IPS-NIHi11 (cell line): Measurements from ENCODE around the gene PARN.
A peak's percentile ranks its signal among the peaks of the same experiment; 100 is the strongest.
"Not testable (repeated sequence)": the region's sequence is repeated elsewhere in the genome, so short reads cannot be mapped to it uniquely, and the experiment has no call there.

ENCODE experiments used
- DNase-seq: peaks from one replicate; pipeline ENCODE4 v3.0.0; 2012; ENCODE audit warnings: mixed read lengths, low spot score

PARN gene

DNA sequence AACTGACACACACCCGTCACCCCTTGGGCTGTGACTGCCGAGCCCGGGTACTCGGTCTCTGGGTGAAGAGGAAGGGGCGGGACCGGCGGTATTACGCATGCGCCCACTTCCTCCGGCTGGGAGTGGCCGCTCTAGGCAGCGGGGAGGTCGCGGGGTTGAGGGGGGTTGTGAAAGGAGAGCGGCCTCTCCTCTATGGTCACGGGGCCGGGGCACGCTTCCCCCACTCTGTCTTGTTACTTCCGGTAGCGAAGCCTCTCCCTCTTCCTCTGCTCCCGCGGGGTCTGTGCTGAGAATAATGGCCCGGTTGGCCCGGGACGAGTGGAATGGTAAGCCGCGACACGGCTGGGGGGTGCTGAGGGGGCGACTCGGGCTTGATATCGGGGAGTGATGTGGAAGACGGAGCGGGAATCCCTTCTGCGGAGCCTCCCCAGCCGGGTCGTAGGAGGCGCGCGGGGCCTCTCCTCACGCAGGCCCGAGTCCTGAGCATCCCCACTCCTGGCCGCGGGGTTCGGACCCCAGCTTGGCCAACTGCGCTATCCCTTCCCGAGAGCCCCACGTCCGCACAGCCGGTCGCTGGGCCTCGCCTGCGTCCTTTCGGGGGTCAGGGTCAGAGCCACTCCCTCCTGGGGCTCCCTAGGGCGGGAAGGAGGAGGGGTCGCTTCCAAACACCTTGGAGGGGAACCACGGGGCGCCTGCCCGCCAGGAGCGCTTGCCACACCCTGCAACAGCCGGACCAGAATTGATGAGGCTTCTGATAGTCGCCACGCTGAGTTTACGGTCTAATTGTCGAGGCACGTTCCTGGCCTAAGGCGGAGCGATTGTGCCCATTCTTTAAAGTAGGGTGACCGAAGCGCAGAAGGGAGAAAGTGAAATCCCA is 2.9 kb upstream of the PARN start, which contains the start of gene BFAR:
BFAR (plus strand) TSS at position 259 of the 877 bp plus-strand sequence. CDS start 11,396 bp downstream, outside the sequence.
- DNase-seq, result peak; percentile 90

DNA sequence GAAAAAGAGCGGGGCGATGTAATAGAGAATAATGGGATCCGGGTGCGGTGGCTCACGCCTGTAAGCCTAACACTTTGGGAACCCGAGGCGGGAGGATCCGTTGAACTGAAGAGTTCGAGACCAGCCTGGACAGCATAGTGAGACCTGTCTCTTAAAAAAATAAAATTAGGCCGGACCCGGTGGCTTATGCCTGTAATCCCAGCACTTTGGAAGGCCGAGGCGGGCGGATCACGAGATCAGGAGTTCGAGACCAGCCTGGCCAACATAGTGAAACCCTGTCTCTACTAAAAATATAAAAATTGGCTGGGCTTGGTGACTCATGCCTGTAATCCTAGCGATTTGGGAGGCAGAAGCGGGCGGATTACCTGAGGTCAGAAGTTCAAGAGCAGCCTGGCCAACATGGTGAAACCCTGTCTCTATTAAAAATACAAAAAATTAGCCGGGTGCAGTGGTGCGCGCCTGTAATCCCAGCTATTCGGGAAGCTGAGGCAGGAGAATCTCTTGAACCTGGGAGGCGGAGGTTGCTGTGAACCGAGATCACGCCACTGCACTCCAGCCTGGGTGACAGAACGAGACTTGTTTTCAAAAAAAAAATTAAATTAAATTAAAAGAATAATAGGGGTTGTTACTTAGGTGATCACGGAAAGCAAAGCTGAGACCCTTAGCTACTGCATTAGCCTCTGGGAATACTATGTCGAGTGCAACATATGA is 715 bp upstream of the PARN start:
- not testable (repeated sequence) for DNase-seq

DNA sequence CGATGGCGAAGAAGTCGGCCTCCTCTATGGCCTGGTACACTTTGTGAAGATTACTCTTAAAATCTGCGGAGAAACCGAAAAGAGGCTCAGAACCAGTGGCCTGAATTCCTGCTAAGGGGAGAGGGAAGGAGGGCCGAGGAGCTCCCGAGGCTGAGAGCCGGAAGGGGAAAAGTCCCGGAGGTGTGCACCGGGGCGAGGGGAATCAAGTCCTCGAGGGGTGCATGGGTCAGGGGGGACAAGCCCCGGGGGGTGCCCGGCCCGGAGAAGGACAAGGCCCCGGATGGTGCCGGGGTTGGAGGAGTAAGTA is 495 bp downstream of the PARN start:
- no peak for DNase-seq

DNA sequence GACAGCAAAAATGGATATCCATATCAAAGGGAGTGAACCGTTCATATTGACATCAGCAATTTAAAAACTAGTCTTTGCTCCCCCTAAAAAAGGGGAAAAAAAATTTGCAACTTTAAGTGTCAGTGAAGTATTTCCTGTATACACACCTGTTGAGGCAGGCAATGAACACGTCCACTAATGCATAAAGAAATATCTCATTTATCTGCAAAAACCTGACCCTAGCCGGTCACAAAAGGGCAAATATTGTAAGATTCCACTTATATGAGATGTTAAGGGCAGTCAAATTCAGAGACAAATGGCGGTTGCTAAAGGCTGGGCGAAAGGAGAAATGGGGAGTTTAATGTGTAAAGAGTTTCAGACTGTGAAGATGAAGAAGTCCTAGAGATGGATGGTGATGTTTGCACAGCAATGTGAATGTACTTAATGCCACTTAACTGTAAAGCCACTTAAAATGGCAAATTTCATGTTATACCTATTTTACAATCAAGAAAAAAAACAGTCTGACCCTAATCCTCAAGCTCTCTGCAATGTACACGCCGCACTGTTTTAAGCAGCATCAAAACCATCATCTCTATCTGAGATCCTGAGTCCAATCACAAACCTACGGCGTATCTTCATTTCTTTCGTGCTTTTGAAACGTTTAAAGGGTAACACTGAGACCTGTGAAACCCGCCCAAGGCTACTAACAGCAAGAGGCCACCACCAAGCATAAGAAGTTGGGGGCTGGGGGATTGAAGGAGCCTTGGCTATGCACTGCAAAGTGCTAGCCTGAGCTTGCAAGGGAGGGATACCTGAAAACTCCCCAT is 1.1 kb downstream of the PARN start:
- DNase-seq, result no peak

DNA sequence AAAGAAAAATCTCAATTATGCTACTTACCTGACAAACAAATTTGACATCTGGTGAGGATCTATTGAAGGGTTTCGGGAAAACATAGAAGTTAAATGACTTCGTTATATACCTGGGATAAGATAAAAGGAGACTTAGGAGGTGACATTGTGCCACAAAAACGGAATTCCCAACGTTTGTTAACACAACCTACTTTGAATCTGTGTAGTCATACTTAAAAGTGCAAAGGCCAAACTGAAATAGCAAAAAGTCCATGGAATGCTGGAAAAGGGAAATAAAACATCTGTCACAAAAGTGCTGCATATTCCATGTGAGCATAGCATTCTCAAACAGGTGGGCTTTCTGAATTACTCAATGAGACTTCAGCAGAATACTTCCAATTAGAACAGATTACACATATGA is 3.0 kb downstream of the PARN start:
- no peak for DNase-seq

DNA sequence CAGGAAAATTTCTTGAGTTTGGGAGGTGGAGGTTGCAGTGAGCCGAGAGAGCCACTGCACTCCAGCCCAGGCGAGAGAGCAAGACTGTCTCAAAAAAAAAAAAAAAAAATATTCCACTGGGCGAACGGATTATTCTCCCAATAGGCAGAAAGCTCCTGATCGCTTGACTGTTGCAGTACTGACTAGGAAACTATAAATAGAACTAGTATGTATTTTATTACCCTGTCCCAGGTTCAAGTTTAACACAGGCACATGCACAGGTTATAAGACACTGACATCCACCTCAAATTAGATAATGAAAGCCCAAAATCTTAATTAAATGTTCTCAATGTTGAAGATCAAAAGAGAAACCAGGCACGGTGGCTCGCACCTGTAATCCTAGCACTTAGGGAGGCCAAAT is 11.5 kb downstream of the PARN start:
- DNase-seq, result no peak

DNA sequence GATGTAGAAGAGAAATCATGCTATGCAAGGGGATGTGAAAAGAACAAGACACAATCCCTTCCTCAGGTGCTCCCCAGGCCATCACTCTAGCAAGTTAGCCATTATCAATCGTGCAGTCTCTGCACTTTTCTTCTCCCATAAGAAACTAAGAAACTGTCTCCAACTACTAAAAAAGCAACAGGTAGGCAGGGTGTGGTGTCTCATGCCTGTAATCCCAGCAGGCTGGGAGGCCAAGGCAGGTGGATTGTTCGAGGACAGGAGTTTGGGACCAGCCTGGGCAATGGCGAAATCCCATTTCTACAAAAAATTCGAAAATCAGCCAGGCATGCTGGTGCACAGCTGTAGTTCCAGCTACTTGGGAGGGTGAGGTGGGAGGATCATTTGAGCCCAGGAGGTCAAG is 13.8 kb downstream of the PARN start:
- DNase-seq, result no peak

DNA sequence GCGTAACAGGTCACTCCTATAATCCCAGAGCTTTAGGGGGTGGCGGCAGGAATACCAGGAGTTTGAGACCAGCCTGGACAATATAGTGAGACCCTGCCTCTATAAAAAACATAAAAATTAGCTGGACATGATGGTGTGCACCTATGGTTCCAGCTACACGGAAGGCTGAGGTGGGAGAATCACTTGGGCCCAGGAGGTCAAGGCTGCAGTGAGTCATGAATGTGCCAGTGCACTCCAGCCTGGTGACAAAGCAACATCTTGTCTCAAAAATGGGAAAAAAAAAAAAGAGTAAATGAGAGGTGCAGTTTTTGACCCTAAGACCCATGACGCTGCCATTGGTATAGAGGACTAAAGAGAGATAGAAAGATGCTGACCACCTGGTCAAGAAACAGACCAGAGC is 16.1 kb downstream of the PARN start:
- no peak for DNase-seq

DNA sequence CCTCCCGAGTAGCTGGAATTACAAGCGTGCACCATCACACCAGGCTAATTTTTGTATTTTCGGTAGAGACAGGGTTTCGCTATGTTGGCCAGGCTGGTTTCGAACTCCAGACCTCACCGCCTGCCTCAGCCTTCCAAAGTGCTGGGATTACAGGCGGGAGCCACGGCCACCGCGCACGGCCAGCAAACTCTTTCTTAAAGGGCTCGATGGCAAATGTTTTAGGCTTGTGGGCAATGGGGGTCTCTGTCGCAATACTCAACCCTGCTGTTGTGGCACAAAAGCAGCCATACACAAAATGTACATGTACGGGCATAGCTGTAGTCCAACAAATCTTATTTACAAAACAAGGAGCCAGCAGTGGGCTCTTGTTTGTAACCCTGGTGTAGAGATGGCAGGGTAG is 18.4 kb downstream of the PARN start:
- DNase-seq, result no peak

DNA sequence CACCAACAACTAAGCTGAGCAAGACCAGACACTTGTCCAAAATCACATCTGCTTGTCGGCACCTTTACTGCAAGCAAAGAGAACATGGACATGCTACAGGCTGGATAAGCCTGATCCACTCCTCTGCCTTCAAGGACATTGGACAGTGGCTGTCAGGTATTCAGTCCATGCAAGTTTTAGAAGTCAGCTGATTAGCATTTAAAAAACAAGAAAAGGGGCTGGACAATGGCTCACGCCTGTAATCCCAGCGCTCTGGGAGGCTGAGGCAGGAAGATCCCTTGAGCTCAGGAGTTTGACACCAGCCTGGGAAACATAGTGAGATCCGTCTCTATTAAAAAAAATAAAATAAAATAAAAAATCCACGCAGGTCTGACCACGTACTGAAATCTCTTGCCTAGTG is 20.3 kb downstream of the PARN start:
- no peak for DNase-seq

DNA sequence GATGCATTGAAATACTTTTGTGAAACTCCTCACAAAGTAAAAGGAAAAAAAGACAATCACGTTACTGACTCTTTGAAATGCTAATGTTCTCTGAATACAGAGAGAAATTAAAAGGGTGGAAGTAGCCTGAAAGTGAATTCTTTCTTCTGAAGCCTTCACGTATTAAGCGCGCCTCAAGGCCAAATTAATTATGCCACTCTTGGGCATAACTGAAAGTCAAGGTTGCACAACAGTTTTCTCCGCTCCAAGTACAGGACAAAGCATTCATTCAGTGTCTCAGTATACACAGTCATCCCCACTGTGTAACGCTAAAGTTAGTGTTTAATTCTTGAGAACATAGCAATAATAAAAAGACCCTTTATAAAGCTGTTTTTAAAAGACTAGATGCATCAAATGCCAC is 21.5 kb downstream of the PARN start:
- DNase-seq, result no peak

DNA sequence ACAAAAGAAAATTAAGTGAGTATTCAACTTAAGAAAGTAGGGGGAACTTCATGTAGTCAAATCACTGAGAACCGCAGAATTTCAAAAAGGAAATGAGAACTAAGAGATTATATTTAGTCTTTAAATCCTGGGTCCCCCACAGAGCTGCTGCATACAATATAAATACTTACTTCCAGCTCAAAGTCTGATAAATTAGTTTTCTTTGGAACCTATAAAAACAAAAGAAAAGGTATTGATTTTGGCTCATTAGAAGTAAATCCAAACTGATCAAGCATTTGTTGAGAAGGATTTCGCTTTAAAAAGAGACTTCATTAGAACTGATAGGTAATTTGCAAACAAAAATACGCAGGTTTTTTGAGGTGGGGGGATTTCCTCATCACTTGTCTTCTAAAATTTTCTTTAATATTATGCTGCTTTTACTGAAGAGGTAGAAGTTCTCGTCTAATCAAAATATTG is 21.9 kb downstream of the PARN start:
- DNase-seq, result no peak

DNA sequence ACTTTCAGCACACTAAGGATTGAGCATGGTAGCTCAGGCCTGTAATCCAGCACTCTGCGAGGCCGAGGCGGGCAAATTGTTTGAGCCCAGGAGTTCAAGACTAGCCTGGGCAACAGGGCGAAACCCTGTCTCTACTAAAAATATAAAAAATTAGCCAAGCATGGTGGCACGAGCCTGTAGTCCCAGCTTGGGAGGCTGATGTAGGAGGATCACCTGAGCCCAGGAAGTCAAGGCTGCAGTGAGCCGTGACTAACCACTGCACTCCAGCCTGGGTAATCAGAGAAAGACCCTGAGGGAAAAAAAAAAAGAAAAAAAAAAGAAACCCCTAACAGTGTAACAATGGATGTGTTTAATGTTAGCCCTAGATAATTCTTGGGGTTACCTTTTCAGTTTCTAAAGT is 24.0 kb downstream of the PARN start:
- DNase-seq, result no peak

DNA sequence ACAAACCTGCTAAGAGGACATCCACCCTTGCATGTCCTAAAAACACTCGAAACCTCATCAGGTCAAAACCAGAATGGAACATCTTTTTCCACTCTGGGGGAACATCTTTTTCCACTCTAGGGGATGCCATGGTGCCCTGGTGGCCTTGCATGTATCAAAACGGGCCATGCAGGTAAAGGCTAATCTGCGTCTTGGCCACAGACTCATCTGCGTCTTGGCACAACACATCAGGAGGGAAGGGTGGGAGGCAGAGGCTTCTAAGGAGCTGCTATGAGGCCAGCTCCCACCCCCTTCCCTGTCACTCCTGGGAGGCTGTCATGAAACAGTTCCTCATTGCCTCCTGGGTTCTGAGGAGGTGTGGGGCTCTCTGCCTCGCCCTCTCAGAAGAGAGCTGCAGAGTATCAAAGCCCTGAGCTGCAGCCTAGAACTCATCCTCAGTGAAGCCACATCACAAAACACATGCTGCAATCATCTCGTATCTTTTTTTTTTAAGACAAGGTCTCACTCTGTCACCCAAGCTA is 27.6 kb downstream of the PARN start:
- no peak for DNase-seq

DNA sequence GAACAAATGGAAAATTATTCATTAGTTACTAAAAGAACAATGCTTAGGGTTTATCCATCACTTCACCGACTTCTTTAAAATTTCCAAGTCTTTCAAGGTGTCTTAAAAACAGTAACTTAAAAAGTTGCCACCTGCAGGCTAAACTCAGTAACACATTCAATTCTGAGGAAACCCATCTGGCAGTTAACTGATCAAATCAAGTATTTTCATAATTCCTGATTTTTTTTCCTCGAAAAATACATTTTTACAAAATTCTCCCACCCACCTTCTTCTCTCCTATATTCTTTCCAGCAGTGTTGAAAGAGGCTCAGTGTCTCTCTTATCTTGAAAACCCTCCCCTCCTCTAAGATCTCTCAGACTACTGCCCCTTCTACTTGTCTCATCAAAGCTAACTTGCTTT is 29.9 kb downstream of the PARN start:
- DNase-seq, result peak; percentile 24

DNA sequence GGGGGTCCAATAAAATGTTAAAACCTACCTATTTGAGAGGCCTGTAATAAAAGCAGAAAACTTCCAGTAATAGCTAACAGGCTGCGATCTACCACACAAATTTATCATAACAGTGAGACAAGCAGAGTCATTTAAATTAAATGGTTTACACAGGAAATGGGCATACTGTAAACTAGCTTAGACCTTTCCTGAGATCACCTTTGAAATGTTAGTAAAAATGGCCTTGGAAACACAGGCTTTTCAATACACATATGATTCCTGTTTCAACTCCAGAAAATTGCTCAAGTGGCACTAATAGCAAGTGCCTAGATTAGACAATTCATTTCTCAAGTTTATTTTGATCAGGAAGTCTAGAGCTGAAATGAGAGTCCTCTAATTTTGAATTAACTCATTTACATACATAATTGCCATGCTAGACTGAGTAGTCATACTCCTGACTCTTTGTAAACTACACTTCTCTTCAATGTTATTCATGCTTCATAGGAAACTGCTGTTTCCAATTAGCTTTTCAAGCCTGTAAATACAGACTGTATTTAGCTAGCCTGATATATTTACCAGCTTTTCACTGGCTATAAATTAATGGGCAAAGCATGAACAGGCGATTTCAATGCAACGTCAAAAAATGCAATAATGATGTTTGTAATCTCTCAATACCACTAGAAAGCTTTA is 43.3 kb downstream of the PARN start:
- no peak for DNase-seq

DNA sequence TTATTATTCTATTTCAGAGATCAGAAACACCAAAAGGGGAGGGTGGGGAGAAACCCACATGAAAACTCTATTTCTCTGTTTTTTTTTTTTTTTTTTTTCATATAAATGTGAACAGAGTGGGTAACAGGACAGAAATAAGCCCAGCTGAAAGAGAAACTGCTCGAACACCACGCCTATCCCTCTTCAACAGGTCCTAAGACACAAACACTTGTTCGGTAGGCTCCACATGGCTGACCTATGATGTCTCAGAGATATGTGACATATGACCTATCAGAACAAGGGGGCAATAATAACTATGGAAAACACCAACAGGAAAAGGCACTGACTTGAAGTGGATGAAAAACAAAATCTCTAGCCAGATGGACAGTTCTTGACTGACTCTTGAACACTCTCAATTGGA is 44.8 kb downstream of the PARN start:
- DNase-seq, result no peak

DNA sequence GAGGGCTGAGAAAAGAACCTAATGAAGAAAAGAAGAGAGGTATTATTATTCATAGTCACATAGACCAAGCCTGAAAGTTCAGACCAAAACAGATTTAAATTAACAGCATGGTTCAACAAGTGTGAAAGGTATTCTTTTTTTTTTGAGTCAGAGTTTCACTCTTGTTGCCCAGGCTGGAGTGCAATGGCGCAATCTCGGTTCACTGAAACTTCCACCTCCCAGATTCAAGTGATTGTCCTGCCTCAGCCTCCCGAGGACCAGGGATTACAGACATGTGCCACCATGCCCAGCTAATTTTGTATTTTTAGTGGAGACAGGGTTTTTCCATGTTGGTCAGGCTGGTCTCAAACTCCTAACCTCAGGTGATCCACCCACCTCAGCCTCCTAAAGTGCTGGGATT is 49.1 kb downstream of the PARN start:
- not testable (repeated sequence) for DNase-seq

DNA sequence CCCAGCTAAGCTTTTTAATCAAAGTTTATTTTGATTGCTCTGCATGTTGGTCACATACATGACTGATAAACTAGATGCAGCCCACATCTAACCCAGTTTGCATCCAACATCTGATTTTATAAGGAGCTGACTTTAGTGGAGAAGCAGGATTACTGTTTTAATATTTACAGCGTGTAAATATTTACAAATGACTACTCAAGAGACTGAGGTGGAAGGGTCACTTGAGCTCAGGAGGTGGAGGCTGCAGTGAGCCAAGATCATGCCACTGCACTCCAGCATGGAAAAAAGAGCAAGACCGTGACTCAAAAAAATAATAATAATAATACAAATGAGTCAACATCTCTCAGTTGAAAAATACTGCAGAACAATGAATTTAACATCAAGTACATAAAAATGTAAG is 50.8 kb downstream of the PARN start:
- DNase-seq, result no peak

DNA sequence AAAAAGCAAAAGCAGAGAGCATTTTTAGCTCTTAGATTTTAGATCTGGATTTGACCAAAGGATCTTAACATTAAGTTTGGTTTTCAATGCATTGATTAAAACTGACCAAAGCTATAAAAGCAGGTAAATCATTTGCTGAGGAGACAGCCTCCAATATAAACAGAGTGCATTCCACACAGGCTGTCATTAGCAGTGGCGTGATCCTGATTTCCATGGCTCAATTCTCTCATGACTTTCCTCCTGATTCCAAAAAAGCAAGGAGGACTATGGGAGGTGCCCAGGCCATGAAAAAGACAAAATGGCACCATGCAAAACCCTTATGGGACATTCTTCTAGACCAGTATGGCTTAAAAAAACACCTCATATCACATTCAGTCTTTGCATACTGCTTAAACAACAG is 53.5 kb downstream of the PARN start:
- DNase-seq, result no peak

DNA sequence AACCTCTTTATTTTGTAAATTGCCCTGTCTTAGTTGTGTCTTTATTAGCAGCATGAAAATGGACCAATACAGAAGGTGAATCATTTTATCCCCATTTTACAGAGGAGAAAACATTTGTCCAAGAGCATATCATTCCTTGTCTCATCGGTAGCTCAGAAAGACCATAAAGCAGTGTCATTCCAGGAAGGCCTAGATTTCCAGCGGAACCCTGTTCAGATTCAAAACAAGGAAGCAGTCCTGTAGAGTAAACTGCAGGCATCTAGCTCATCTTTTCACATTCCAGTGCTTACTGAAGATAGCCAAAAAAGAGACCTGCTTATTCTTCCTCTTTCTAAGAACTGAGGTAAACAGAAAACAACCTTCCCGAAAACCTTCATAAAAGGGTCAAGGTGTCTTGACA is 54.0 kb downstream of the PARN start:
- no peak for DNase-seq
